OCI-LY3 (cell line): Measurements from ENCODE around the gene PBX3.

Experiments
- EZH2phosphoT487 ChIP-seq: fragments of 200-600 bp; shearing (Covaris generic); IDR thresholded peaks from 2 replicates; pipeline ENCODE4 v1.6.1; 2018; ENCODE audit warnings: antibody characterized with exemption, mixed run types, low read depth
- TF ChIP-seq, protein P1 (sequence below): fragments of 200-600, 300-600 bp; sonication (generic); IDR thresholded peaks from 2 replicates; pipeline ENCODE4 v1.5.1; 2014; ENCODE audit warnings: antibody characterized with exemption, low read length, low read depth

DNA sequence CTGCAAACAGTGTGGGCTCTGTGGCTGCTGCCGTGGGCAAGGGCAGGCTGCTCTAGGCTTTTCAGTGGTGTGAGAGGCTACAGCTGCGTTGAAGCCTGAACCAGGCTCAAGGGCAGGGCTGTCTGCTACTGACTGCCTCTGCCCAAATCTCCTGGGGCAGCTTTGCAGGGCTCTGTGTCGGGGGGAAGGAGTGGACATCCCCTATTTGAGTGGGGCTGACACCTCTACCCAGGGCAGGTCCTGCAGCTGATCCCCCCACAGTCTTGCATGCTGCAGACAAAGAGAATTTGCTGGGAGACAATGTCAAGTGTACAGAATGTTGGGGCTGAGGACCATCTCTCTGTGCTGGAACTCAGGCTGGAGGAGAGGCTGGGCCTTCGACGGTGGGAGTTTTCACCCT, 240.2 kb downstream of the PBX3 start:
- TF ChIP-seq, protein P1, sequence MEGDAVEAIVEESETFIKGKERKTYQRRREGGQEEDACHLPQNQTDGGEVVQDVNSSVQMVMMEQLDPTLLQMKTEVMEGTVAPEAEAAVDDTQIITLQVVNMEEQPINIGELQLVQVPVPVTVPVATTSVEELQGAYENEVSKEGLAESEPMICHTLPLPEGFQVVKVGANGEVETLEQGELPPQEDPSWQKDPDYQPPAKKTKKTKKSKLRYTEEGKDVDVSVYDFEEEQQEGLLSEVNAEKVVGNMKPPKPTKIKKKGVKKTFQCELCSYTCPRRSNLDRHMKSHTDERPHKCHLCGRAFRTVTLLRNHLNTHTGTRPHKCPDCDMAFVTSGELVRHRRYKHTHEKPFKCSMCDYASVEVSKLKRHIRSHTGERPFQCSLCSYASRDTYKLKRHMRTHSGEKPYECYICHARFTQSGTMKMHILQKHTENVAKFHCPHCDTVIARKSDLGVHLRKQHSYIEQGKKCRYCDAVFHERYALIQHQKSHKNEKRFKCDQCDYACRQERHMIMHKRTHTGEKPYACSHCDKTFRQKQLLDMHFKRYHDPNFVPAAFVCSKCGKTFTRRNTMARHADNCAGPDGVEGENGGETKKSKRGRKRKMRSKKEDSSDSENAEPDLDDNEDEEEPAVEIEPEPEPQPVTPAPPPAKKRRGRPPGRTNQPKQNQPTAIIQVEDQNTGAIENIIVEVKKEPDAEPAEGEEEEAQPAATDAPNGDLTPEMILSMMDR = no peak
- no peak for TF ChIP-seq EZH2phosphoT487
